Progenitor cell of endocrine pancreas (in vitro differentiated cells): Measurements from ENCODE around the gene DCDC2B. TPM values are rescaled to one million over a fixed set of nuclear protein-coding genes. Genes with fewer than 3 reads are reported as not detected.
A peak's percentile ranks its signal among the peaks of the same experiment; 100 is the strongest.

ENCODE experiments used
- DNase-seq: peaks from one replicate; pipeline ENCODE4 v3.0.0; 2021; ENCODE audit warnings: low spot score; ENCODE audit not compliant: unreplicated experiment
- H3K27ac Mint-ChIP-seq: 2 replicates; pipeline ENCODE4 v1.8.0; 2021; ENCODE audit warnings: mild to moderate bottlenecking, moderate library complexity, mixed read lengths
- H3K27me3 Mint-ChIP-seq: 2 replicates; pipeline ENCODE4 v1.8.0; 2021; ENCODE audit warnings: mixed read lengths
- H3K36me3 Mint-ChIP-seq: 2 replicates; pipeline ENCODE4 v1.8.0; 2022; ENCODE audit warnings: mixed read lengths; ENCODE audit not compliant: insufficient read depth
- H3K4me1 Mint-ChIP-seq: 2 replicates; pipeline ENCODE4 v1.8.0; 2021; ENCODE audit warnings: low read depth, mixed read lengths
- H3K4me3 Mint-ChIP-seq: 2 replicates; pipeline ENCODE4 v1.8.0; 2021; ENCODE audit warnings: low read depth, mild to moderate bottlenecking, moderate library complexity, mixed read lengths
- H3K9me3 Mint-ChIP-seq: 2 replicates; pipeline ENCODE4 v1.8.0; 2021; ENCODE audit warnings: low read depth, mixed read lengths
- CTCF ChIP-seq: fragments of 200-600 bp; sonication (generic); IDR thresholded peaks from one replicate; pipeline ENCODE4 v1.5.0; 2021; ENCODE audit warnings: antibody characterized with exemption, mild to moderate bottlenecking; ENCODE audit not compliant: unreplicated experiment
- total RNA-seq: library from RNA; stranded (reverse); gene quantifications from 2 replicates; pipeline ENCODE4 v1.2.1, GENCODE V29; 2021

The DCDC2B gene
- total RNA-seq, 1 donor from 2014 or later = not detected

DNA sequence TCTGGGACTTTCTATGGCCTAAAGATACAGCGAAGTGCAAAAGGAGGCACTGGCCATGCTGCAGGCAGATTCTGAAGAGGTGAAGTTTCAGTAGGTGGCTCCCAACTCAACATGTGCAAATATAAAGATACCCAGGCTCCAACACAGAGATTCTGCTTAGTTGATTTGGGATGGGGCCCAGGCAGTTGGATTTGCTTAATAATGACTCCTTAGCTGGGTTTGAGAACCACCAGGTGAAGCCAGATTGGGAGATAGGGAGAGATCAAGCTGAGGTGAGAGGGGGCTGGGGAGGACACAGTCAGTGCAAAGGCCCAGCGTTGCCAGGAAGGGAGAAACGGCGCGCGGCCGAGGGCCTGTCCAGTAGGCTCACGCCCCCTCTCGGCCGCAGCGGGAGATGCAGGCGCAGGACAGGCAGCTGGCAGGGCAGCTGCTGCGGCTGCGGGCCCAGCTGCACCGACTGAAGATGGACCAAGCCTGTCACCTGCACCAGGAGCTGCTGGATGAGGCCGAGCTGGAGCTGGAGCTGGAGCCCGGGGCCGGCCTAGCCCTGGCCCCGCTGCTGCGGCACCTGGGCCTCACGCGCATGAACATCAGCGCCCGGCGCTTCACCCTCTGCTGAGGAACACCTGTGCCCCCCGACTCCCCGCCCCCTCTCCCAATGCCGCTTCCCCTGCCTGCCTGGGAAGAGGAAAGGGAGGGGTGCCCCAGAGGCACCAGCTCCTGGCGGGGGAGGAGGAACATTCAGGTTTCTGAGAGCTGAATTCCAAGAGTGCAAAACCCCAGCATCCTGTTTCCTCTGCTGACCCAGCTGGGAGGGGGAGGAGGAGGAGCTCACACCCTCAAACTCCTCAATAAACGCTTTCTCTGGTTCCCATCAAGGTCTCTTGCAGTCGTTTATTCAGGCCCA lies 39.3 kb downstream of the DCDC2B start:
- Mint-ChIP-seq H3K9me3 (no peaks in the 10 kb centered on the region), H3K36me3 (no peaks in the 10 kb centered on the region), H3K4me1 (peaks cover 13% of the 10 kb centered on the region), H3K27ac (peak overlapping the region; percentile 51), H3K4me3 (no peak overlapping the region), H3K27me3 (peaks cover 11% of the 10 kb centered on the region)
- TF ChIP-seq CTCF = peak; percentile 86
- DNase-seq = peak; percentile 77

- no peaks in the 10 kb centered on the region for H3K36me3 Mint-ChIP-seq
- no peak for DNase-seq
- peak overlapping the region; percentile 11 for H3K4me3 Mint-ChIP-seq
- H3K27ac Mint-ChIP-seq = peak overlapping the region; percentile 89
- peaks cover 13% of the 10 kb centered on the region for H3K4me1 Mint-ChIP-seq
- H3K27me3 Mint-ChIP-seq = peaks cover 11% of the 10 kb centered on the region
- no peaks in the 10 kb centered on the region for H3K9me3 Mint-ChIP-seq
- TF ChIP-seq CTCF = no peak
These were observed 41.1 kb downstream of the DCDC2B start for GRCh38 chr1:32249831-32250525.

GRCh38 chr1:32250893-32251716 lies 42.2 kb downstream of the DCDC2B start, which contains the start of gene LCK:
Gene LCK (plus strand): TSS chr1:32251265. CDS start chr1:32274330, 23,065 bp downstream.
- no peak for DNase-seq
- Mint-ChIP-seq H3K27ac (peak within 1 kb of the TSS; percentile 89), H3K4me1 (peaks cover 13% of the 10 kb centered on the region), H3K4me3 (peak within 1 kb of the TSS; percentile 11), H3K36me3 (no peaks in the 10 kb centered on the region), H3K27me3 (peaks cover 11% of the 10 kb centered on the region), H3K9me3 (no peaks in the 10 kb centered on the region)
- no peak for TF ChIP-seq CTCF

- Mint-ChIP-seq H3K27ac (no peak overlapping the region), H3K9me3 (no peaks in the 10 kb centered on the region), H3K4me3 (no peak overlapping the region), H3K4me1 (peaks cover 5% of the 10 kb centered on the region), H3K36me3 (no peaks in the 10 kb centered on the region), H3K27me3 (peaks cover 11% of the 10 kb centered on the region)
- DNase-seq = no peak
- no peak for TF ChIP-seq CTCF
These were observed 46.5 kb downstream of the DCDC2B start for GRCh38 chr1:32255072-32256071.
